GM18499 (cell line): ENCODE data around the gene COIL.

ENCODE experiments used
- ATAC-seq: cut with Tn5 transposase; IDR thresholded peaks from one replicate; pipeline ENCODE4 v1.9.1; 2021; ENCODE audit warnings: moderate number of reproducible peaks; ENCODE audit not compliant: insufficient read depth, unreplicated experiment

COIL gene

DNA sequence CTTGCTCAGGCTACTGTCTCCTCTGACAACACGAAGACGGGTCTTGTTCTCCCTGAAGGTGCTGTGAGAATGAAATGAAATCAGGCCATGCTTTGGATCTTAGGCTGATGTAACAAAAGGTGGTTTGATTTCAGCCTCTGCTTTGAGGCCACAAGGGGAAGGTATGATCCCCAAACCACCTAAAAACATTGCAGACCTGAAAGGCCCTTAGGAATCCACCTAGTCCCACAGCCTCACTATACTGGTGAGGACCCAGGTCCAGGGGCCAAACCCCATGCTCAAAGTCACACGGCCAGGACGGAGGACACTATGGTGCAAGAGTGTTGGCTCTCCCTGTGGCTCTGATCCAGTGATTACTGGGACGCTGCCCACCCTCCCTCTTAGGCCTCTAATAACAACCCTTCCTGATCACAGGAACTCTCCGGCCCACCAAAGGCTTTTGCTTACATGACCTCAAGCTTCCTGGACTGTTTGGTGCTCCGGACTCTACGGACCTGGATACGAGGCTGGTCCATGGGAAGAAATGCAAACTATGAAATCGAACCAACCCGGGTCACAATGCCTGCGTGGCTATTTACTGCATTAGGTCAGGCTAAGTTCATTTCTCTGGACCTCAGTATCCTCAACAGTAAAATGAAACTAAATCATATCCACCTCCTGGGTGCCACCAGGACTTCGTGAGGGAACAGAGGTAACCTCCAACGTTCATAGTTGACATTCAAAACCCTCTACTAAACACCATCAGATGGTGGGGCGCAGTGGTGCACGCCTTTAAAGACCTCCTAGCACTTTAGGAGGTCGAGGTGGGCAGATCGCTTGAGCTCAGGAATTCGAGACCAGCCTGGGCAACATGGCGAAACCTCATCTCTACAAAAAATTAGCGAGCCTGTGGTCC is 48.5 kb downstream of the COIL start:
- ATAC-seq = no peak

DNA sequence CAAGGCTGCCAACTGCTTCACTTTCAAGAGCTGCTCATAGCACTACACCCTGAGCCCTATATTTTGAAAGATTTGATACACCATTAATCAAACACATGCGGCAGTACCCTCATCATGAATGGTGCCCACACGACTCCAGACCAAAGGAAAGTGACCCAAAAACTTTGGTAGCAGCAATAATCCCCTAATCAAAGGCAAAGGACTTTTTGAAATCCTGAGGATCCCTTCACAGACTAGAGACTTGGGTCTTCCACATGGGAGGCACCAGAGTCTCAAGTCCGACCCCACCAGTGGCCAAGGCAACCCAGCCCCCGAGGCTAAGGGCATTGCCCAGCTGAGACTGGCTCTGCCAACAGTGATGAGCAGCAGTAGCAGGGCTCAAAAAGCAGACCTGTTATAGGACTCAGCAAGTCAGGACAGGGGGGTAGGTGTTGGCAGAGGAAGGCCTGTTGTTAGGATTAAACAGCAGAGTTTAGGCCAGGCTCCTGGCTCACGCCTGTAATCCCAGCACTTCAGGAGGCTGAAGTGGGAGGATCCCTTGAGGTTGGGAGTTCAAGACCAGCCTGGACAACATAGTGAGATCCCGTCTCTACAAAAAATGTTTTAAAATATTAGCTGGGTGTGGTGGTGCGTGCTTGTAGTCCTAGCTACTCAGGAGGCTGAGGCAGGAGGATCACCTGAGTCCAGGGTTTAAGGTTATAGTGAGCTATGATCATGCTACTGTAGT is 50.2 kb downstream of the COIL start:
- no peak for ATAC-seq

DNA sequence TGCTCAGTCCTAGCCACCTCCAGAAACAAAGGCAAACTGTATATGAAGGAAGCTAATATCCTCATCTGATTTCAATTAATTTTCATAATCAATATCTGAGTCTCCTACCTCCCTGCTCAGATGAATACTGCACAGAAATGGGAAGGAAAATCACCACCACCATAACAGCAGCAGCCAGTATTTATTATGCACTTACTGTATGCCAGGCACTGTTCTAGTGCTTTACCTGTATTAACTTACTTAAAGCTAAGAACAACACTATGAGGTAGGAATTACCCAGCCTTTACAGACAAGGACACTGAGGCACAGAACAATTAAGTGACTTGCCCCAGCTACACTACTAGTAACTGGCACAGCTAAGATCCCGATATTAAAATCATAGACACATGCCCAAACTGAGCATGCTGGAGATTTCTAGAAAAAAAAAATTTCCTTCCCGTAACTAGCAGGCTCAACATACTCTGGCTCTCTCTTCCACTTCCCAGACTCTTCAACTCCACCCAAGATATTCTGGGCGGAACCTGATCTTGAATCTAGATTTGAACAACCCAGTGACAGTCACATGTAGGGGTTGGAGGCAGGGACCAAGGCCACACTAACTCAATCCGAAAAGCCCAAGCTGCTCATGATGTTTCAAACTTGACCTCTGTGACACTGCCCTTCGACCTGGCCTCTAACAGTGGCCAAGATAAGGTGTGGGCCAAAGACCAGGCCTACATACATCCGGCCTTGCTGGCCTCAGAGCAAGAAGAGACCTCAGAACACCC is 50.9 kb downstream of the COIL start:
- no peak for ATAC-seq

DNA sequence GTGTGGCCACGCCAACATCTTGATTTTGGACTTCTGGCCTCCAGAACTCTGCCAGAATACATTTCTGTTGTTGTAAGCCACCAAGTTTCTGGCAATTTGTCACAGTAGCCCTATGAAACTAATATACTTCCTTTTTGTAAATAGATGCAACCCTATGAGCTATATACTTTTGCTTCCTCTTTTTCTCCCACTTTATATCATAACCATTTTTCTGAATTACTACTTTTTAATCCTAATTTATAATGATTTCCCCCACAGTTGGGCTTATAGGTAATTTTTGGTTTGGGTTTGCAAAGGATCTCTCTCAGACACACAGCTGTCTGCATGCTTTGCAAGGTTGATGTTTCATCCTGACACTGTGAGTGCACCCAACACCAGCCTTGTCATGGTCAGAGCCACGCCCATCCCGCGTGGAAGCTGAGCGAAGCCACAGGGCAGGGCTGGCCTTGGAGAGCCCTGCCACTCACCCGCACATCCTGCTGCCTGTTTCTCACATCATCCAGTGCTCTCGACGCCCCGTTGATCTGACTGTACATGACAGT is 52.8 kb downstream of the COIL start:
- peak; percentile 60 for ATAC-seq

DNA sequence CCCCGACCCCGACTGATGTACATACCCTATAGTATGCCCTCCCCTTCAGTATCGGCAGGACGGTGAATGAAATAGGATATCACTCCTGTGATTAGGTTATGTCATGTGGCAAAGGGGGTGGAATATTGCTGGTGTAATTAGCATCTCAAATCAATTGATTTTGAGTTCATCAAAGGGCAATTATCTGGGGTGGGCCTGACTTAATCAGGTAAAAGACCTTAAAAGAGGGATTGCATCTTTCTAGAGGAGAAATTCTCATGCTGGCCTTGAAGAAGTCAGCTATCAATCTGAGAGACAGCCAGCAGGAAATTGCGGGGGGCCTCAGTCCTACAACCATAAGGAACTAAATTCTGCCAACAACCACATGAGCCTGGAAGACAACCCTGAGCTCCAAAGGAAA is 57.3 kb downstream of the COIL start:
- ATAC-seq = no peak

DNA sequence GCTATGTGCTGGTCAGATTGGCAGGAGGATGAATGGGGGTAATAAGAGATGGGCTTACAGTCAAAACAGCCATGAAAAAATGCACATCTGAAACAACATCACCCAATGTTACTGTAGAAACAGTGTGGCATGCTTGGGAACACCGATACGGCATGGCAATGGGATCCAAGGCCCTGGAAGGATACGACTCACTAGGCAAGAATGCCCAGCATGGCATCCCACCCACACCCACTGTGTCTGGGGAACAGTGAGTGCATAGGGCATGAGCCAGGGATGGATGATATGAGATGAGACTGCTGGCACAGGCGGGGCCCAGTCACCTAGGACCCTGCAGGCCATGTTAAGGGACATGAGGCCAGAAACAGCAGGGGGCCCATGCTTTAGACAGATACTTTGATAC is 58.5 kb downstream of the COIL start:
- no peak for ATAC-seq

DNA sequence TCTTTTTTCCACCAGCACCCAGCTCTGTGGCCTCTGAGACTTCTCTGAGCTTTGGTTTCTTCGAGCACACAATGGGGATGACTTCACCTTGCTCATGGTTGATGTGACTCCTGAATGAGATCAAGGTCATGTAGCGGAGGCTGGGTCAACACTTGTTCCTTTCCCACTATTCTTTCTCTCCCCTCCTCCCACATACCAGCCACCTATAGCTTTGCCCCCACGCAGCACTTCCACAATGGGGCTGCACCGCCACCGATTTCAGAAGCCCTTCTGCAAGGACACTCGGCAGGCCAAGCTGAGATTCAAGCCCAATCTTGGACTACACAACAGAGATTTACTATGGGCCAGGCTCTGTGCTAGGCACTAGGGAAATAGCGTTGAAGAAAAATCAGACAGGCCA is 61.4 kb downstream of the COIL start:
- no peak for ATAC-seq

DNA sequence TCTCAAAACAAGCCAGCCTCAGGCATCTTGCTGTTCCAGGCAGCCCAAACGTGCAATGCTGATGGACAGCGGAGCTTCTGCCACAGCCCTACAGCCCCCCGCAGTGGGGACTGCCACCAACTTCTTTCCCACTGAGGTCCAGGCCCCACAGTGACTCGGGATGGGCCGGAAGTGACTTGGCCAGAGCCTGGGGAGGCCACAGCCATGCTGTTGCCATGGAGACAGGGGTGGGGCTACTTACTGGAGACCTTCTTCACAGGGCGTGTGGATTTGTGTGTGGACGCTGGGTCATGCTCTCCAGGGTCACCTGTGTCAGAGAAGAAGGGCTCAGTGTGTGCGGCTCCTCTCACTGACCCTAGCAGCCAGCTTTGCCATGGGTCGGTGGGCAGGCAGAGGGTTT is 62.0 kb downstream of the COIL start:
- ATAC-seq = no peak

DNA sequence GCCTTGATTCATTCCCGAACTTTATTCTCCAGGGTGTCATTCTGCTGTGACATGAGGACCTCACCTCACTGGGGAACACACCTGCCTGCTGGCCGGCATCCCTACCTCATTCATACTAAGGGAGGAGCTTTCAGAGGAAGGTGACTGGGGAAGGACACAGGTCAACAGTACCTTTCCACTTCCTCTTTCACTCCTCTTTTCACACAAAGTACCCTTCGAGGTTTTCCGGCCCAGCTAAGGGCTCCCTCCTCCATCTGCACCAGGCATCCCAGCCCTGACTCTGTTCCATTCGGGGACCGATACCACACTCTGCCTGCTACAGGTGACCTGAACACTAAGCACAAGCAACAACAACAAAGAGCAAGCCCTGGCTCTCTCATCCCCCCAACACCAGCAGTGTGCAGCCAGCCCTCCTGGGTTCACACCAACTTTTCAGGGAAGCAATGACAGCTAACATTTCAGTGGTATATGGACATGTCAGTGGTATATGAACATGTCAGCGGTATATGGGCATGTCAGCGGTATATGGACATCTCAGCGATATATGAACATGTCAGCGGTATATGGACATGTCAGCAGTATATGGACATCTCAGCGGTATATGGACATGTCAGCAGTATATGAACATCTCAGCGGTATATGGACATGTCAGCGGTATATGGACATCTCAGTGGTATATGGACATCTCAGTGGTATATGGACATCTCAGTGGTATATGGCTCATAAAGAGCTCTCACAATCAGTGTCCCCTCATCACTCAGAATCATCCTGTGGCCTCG is 63.0 kb downstream of the COIL start:
- no peak for ATAC-seq

DNA sequence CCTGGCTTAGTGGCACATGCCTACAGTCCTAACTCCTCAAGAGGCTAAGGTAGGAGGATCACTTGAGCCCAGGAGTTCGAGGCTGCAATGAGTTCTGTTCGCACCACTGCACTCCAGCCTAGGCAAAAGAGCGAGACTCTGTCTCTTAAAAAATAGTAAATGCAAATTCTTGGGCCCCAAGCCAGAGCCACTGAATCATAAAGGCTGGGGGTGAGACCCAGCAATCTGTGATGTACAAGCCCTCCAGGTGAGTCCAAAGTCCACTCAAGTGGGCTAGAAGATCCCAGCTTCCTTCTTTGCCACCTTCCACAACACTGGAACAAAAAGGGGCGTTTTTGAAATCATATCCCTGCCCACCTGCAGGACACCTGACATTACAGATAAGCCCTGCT is 63.9 kb downstream of the COIL start:
- ATAC-seq = no peak

DNA sequence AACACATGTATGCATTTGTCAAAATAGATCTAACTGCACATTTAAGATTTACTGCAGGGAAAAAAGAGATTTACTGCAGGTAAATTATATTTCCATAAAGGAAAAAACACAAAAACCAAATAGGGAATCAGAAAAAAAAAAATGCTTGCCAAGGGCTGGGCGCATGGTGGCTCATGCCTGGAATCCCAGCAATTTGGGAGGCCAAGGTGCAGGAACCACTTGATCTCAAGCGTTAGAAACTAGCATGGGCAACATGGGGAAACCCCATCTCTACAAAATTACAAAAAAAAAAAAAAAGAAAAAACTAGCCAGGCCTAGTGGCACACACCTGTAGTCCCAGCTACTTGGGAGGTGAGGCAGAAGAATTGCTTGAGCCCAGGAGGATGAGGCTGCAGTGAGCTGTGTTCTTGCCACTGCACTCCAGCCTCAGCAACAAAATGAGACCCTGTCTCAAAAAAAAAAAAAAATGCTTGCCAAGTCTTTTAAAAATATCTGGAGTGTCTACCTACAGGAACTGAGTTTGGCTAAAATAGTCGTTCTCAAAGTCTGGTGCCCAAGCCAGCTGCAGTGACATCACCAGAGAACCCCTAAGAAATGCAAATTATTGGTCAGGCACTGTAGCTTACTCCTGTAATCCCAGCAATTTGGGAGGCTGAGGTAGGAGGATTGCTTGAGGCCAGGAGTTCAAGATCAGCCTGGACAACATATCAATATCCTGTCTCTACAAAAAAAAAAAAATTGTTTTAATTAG is 64.5 kb downstream of the COIL start:
- no peak for ATAC-seq

DNA sequence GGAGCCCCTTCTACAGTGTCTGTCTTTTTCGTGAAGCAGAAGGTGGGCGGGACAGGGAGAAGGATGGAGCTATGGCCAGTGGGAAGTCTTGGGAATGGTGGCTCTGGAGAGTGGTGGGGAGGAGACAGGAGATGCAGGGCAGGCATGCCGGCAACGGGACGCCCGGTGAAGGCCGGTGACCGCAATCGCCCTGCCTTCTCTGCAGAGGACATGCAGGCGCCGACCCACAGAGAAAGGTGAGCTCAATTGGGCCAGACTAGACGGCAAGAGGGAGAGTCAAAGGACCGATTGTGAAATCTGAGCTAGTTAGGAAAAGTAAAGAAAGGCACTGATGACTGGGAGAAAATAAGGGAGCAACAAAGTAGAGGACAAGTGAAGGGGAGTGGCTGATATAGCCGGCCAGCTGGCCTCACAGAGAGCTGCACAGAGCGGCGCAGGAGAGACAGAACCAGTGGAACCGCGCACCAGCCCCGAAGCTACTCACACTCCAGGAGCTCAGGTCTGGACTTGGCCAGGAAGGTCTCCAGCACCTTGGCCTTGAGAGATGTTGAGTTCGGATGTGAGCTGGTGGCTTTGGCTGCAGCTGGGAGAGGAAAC is 65.9 kb downstream of the COIL start:
- no peak for ATAC-seq

DNA sequence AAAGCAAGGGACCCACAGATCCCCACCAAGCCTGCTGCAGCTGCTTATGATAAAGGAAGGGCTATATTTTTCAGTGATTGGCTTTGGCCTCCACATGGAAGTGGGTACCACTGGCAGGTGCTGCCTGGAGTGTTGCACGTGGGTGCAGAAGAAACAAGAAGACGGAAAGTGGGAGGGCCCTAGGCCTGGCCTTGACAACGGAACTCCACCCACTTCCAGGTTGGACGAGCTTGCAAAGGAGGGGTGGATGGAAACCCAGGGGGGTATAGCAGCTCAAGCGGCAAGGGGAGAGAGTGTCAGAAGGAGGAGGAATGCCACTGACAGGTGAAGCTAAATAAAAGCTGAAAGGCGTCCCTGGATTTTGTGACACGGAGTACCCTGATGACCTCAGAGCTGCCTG is 67.3 kb downstream of the COIL start:
- ATAC-seq = no peak

DNA sequence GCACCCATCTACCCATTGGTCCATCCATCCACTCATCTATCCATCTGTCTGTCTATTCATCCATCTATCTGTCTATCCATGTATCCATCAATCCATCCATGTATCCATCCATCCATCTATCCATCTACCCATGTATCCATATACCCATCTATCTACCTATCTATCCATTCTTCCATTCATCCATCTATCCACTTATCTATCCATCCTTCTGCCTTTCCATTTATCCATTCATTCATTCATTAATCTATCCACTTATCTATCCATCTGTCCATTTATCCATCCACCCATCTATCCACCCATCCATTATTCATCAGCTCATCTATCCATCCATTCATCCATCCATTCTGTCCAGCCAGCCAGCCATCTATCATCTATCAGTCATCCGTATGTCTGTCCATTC is 68.5 kb downstream of the COIL start:
- no peak for ATAC-seq

DNA sequence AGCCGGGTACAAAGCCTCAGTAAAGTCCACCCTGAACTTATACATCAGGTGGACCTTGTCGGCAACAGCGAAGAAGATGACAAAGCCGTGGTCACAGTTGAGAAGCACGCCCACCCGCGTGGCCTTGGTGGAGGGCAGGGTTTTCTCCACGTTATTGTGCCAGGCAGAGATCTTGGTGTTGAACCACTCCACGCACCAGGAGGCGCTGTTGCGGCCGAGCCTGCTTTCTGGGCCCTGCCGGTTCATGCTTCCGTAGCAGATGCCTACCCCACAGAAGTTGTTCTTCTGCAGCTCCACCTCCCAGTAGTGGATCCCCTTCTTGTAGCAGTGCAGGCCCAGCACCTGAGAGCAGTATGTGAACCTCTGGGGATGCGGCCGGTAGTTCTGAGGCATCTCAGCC is 69.1 kb downstream of the COIL start:
- ATAC-seq = no peak

DNA sequence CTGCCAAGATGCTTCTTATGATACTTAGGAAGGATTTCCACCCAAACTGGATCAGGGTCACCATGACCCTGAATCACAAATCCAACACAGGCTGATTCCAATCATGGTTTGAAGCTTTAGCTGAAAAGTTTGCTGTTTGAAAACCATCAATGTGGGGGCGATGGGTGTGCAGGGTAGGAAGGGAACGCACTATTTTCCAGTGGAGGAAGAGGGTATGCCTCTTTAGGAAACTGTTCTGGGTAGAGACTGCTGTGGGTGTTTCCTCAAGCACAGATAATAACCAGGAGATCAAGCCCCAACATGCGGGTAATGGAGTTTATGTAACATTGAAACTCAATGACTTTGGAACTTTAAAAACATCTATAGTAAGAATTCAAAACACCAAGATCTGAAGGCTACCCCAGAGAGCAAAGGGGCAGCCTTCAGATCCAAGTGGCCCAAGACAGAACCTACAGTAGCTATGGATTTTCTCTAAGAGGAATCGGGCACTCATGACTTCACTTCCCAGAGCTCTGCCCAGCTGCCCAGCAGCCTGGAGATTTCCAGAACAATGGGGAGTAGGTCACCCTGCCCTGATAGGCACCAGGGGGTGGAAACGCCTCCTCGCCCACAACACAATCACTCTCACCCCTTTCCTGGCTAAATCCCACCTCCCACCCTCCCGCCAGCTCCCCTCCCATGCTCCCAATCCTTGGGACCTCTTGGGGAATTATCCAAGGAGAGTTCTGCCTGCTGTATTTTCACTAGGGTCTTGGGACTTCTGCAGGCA is 69.8 kb downstream of the COIL start:
- no peak for ATAC-seq

DNA sequence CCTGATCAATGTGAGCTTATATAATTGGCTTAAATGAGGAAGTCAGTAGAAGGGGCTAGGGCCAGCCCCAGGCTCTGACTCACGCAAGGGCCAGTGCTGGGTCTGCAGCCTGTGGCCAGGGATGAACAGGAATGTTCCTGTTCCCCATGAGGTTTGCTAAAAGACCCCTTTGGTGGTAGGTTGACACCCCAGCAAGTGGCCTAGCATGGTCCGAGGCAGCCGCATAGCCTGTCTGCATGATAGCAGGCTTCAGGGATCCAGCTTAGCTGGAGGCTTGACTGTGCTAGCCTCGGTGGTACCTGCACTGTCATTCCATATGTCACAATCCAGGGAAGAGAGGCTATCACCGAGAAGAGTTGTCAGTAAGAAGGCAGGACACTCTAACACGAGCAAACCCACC is 70.5 kb downstream of the COIL start:
- no peak for ATAC-seq
